ENCODE results near the gene EIF1. TPM values are rescaled to one million over a fixed set of nuclear protein-coding genes. Genes with fewer than 3 reads are reported as not detected.

The EIF1 gene
- total RNA-seq, 1 experiment from 2014 or later = 142 TPM

GRCh38 chr17:41741709-41742108 is 53.0 kb downstream of the EIF1 start:
- Histone ChIP-seq H3K4me1 (peaks cover 7% of the 10 kb centered on the region), H3K36me3 (no peaks in the 10 kb centered on the region), H3K4me3 (no peak overlapping the region), H3K27ac (no peak overlapping the region), H3K9me3 (replicated peaks) (no peaks in the 10 kb centered on the region), H3K27me3 (peaks cover 5% of the 10 kb centered on the region; the same call in 1 of the 2 replicates)
- no peak for DNase-seq

Other genes with a start within 250 kb of the EIF1 start
- not detected in 2 replicates for gene KRT38, start 247.9 kb upstream of the EIF1 start, total RNA-seq (2014; rRNA removed; shearing (Covaris generic))
- not detected in 2 replicates for gene KRT32, start 221.5 kb upstream of the EIF1 start, total RNA-seq (2014; rRNA removed; shearing (Covaris generic))
- not detected in 2 replicates for gene KRT35, start 207.7 kb upstream of the EIF1 start, total RNA-seq (2014; rRNA removed; shearing (Covaris generic))
- gene KRT36, start 199.0 kb upstream of the EIF1 start, total RNA-seq (2014; rRNA removed; shearing (Covaris generic)) = not detected in 2 replicates
- 0.30 TPM in 1 of 2 replicates, not detected in the other for gene KRT13, start 183.3 kb upstream of the EIF1 start, total RNA-seq (2014; rRNA removed; shearing (Covaris generic))
- gene KRT15, start 170.0 kb upstream of the EIF1 start, total RNA-seq (2014; rRNA removed; shearing (Covaris generic)) = 0.08 TPM in 1 of 2 replicates, not detected in the other
- 0.25 TPM in 1 of 2 replicates, not detected in the other for gene KRT19, start 160.6 kb upstream of the EIF1 start, total RNA-seq (2014; rRNA removed; shearing (Covaris generic))
- gene KRT9, start 116.8 kb upstream of the EIF1 start, total RNA-seq (2014; rRNA removed; shearing (Covaris generic)) = not detected in 2 replicates
- gene KRT14, start 102.0 kb upstream of the EIF1 start, total RNA-seq (2014; rRNA removed; shearing (Covaris generic)) = not detected in 2 replicates
- gene KRT16, start 76.1 kb upstream of the EIF1 start, total RNA-seq (2014; rRNA removed; shearing (Covaris generic)) = 0.08 TPM in 1 of 2 replicates, not detected in the other
- gene KRT17, start 64.3 kb upstream of the EIF1 start, total RNA-seq (2014; rRNA removed; shearing (Covaris generic)) = 134 and 149 TPM in 2 replicates
- not detected in 2 replicates for gene GAST, start 23.4 kb downstream of the EIF1 start, total RNA-seq (2014; rRNA removed; shearing (Covaris generic))
- 0.08 and 0.10 TPM in 2 replicates for gene HAP1, start 45.8 kb downstream of the EIF1 start, total RNA-seq (2014; rRNA removed; shearing (Covaris generic))
- gene JUP, start 97.8 kb downstream of the EIF1 start, total RNA-seq (2014; rRNA removed; shearing (Covaris generic)) = 1.2 and 1.7 TPM in 2 replicates
- 15.7 and 16.9 TPM in 2 replicates for gene P3H4, start 123.1 kb downstream of the EIF1 start, total RNA-seq (2014; rRNA removed; shearing (Covaris generic))
- 61.4 and 72.2 TPM in 2 replicates for gene FKBP10, start 124.1 kb downstream of the EIF1 start, total RNA-seq (2014; rRNA removed; shearing (Covaris generic))
- 115 and 120 TPM in 2 replicates for gene NT5C3B, start 147.3 kb downstream of the EIF1 start, total RNA-seq (2014; rRNA removed; shearing (Covaris generic))
- not detected in 2 replicates for gene KLHL10, start 148.9 kb downstream of the EIF1 start, total RNA-seq (2014; rRNA removed; shearing (Covaris generic))
- 22.4 and 23.8 TPM in 2 replicates for gene KLHL11, start 176.5 kb downstream of the EIF1 start, total RNA-seq (2014; rRNA removed; shearing (Covaris generic))
- gene ACLY, start 230.1 kb downstream of the EIF1 start, total RNA-seq (2014; rRNA removed; shearing (Covaris generic)) = 137 and 141 TPM in 2 replicates
- gene ODAD4, start 241.7 kb downstream of the EIF1 start, total RNA-seq (2014; rRNA removed; shearing (Covaris generic)) = 0.15 and 0.24 TPM in 2 replicates

Measured in SJCRH30 (cell line).